ENCODE measurements around the gene LPAR1.

GRCh38 chr9:111039231-111039906 is 1.1 kb upstream of the LPAR1 start:
- TF ChIP-seq CTCF (IDR thresholded peaks at IDR 0.05): no peak
- TF ChIP-seq POLR2AphosphoS5 (IDR thresholded peaks at IDR 0.05; ENCODE audit: low read depth, low read length): no peak
- TF ChIP-seq REST (IDR thresholded peaks at IDR 0.05; ENCODE audit: insufficient read depth in 1 of 2, low read depth in 2 of 2, low read length in 1 of 2): no peak
- TF ChIP-seq SIN3A (IDR thresholded peaks at IDR 0.05; ENCODE audit: borderline replicate concordance, insufficient read depth, low read depth, low read length): no peak
- TF ChIP-seq TCF7L2 (IDR thresholded peaks at IDR 0.05; ENCODE audit: low read depth, low read length): no peak

Measured in Panc1 (cell line).